Lung (tissue), 12 donors: Measurements from ENCODE around the gene FBXO17. TPM values are rescaled to one million over a fixed set of nuclear protein-coding genes. Genes with fewer than 3 reads are reported as not detected.
A peak's percentile ranks its signal among the peaks of the same experiment; 100 is the strongest.
"Not testable (repeated sequence)": the region's sequence is repeated elsewhere in the genome, so short reads cannot be mapped to it uniquely, and the experiment has no call there.

Source experiments
- ATAC-seq: fragments of 200-7000 bp; cut with Tn5 transposase; one replicate; pipeline ENCODE4 v1.9.1; 2020; ENCODE audit warnings: moderate number of reproducible peaks; ENCODE audit not compliant: insufficient read depth, low FRiP score
- DNase-seq, 3 donors: peaks; one replicate each; pipeline ENCODE4 v3.0.0-alpha.2; 2013 to 2017
- H3K27ac ChIP-seq, 2 donors: one replicate each; pipeline ENCODE4 v1.5.1; 2013; ENCODE audit warnings: mild to moderate bottlenecking in 2 of 2, moderate library complexity in 2 of 2, control low read depth in 1 of 2, inconsistent platforms in 1 of 2, low read depth in 1 of 2, low read length in 1 of 2
- H3K27me3 ChIP-seq, 3 donors: one replicate each; pipeline ENCODE4 v1.5.1; 2013; ENCODE audit warnings: low read length in 2 of 3; ENCODE audit not compliant: control insufficient read depth in 3 of 3, insufficient read depth in 3 of 3
- H3K36me3 ChIP-seq, 4 donors: one replicate each; pipeline ENCODE4 v1.5.1; 2013; ENCODE audit warnings: low read length in 4 of 4, mild to moderate bottlenecking in 1 of 4, moderate library complexity in 1 of 4; ENCODE audit not compliant: control insufficient read depth in 4 of 4, insufficient read depth in 4 of 4
- H3K4me1 ChIP-seq, 5 donors: one replicate each; pipeline ENCODE4 v1.5.1; 2013; ENCODE audit warnings: low read length in 5 of 5, mild to moderate bottlenecking in 2 of 5, moderate library complexity in 1 of 5; ENCODE audit not compliant: control insufficient read depth in 5 of 5, insufficient read depth in 5 of 5
- H3K4me3 ChIP-seq: one replicate; pipeline ENCODE4 v1.5.1; 2013; ENCODE audit warnings: mild to moderate bottlenecking, control low read depth, moderate library complexity
- H3K9ac ChIP-seq, 2 donors: one replicate each; pipeline ENCODE4 v1.5.1; 2013; ENCODE audit warnings: low read length in 2 of 2, control low read depth in 1 of 2; ENCODE audit not compliant: insufficient read depth in 1 of 2
- H3K9me3 ChIP-seq, 4 donors: one replicate each; pipeline ENCODE4 v1.5.1; 2013; ENCODE audit warnings: low read length in 3 of 4, mild to moderate bottlenecking in 1 of 4, moderate library complexity in 1 of 4; ENCODE audit not compliant: control insufficient read depth in 4 of 4, insufficient read depth in 3 of 4
- WGBS, 2 donors: extraction: QIAGEN DNeasy Blood & Tissue Kit; methylation state at CpG; one replicate each; pipeline ENCODE4 v1.1.7; 2013; 5-methylcytosine and 5-hydroxymethylcytosine counted together
- polyA plus RNA-seq, 2 donors: library from polyadenylated mRNA; stranded (reverse); fragments of 200-250 nt; gene quantifications; one replicate each; pipeline ENCODE4 v1.2.1, GENCODE V29; 2013
- total RNA-seq, 2 donors: library from RNA; depleted of rRNA in 1 of 2; stranded (reverse); fragments of >200 nt in 1 of 2; gene quantifications; one replicate each; pipeline ENCODE4 v1.2.1, GENCODE V29; 2014 to 2021
- TF ChIP-seq, protein P1 (sequence below): IDR thresholded peaks from 2 replicates; pipeline ENCODE4 v1.5.1; 2012; ENCODE audit warnings: mild to moderate bottlenecking; ENCODE audit errors: control extremely low read depth, extremely low read depth
- donor health status: control.
- donor health status: control.
- donor health status: Bipolar disorder and iron deficiency.
- donor health status: healthy.
- donor health status: DM: yes; HTN: yes; CAD: no.

The FBXO17 gene
- total and polyA plus RNA-seq, 4 donors: 5.1 to 18.8 (median 8.9) TPM

GRCh38 chr19:39003188-39003587 is 27.6 kb upstream of the FBXO17 start:
- Histone ChIP-seq H3K36me3 (no peaks in the 10 kb centered on the region), H3K4me3 (no peak overlapping the region), H3K27ac (no peak overlapping the region), H3K9me3 (no peaks in the 10 kb centered on the region), H3K9ac (no peak overlapping the region), H3K27me3 (no peaks in the 10 kb centered on the region), H3K4me1 (peaks cover 0 to 8% (median 0%) of the 10 kb centered on the region in 5 donors)
- ATAC-seq: no peak
- WGBS, 2 donors: 82 to 90% methylated on average over 4 of the region's 4 CpGs
- TF ChIP-seq, protein P1, sequence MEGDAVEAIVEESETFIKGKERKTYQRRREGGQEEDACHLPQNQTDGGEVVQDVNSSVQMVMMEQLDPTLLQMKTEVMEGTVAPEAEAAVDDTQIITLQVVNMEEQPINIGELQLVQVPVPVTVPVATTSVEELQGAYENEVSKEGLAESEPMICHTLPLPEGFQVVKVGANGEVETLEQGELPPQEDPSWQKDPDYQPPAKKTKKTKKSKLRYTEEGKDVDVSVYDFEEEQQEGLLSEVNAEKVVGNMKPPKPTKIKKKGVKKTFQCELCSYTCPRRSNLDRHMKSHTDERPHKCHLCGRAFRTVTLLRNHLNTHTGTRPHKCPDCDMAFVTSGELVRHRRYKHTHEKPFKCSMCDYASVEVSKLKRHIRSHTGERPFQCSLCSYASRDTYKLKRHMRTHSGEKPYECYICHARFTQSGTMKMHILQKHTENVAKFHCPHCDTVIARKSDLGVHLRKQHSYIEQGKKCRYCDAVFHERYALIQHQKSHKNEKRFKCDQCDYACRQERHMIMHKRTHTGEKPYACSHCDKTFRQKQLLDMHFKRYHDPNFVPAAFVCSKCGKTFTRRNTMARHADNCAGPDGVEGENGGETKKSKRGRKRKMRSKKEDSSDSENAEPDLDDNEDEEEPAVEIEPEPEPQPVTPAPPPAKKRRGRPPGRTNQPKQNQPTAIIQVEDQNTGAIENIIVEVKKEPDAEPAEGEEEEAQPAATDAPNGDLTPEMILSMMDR: no peak
- DNase-seq: no peak

DNA sequence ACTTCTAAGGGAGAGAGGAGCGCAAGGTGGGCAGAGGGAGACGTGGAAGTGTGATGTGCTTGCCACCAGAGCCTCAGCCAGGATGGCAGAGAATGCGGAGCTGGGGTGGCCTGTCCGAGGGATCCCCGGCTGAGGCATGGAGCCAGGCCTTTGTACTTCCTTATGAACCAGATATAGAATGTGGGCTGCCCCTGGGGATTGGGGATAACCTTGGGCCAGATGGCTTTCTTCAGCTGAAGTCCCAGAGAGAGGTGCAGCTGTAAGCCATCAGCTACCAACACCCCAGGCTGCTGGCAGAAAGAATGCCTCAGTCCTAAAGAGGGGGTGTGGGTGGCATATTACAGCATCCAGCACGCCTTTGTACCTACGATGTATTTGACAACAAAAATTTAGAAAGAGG is 25.5 kb upstream of the FBXO17 start:
- DNase-seq: peak; percentile 59 to 66 (median 61)
- TF ChIP-seq, protein P1: no peak
- no peak for ATAC-seq
- H3K27ac ChIP-seq: no peak overlapping the region
- 70 to 81% methylated on average over 7 of the region's 7 CpGs for WGBS, 2 donors
- H3K4me3 ChIP-seq: no peak overlapping the region
- no peaks in the 10 kb centered on the region for H3K36me3 ChIP-seq
- no peak overlapping the region for H3K9ac ChIP-seq
- no peaks in the 10 kb centered on the region for H3K27me3 ChIP-seq
- peaks cover 0 to 2% (median 0%) of the 10 kb centered on the region in 4 donors for H3K9me3 ChIP-seq
- H3K4me1 ChIP-seq: peaks cover 0 to 8% (median 0%) of the 10 kb centered on the region in 5 donors

DNA sequence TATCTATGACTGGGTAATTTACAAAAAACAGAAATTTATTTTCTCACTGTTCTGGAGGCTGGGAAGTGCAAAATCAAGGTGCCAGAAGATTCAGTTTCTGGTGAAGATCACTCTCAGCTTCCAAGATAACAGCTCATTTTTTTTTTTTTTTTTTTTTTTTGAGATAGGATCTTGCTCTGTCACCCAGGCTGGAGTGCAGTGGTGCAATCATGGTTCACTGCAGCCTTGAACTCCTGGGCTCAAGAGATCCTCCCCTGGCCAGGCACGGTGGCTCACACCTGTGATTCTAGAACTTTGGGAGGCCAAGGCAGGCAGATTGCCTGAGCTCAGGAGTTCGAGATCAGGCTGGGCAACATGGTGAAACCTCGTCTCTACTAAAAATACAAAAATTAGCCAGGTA is 22.0 kb upstream of the FBXO17 start:
- not testable (repeated sequence) for ATAC-seq, H3K27me3 ChIP-seq
- 88 to 93% methylated on average over 3 of the region's 3 CpGs for WGBS, 2 donors

GRCh38 chr19:38993271-38993670 is 17.7 kb upstream of the FBXO17 start:
- peaks cover 0 to 2% (median 0%) of the 10 kb centered on the region in 4 donors for H3K9me3 ChIP-seq
- no peaks in the 10 kb centered on the region for H3K27me3 ChIP-seq
- H3K9ac ChIP-seq: no peak overlapping the region
- ATAC-seq (no peak), DNase-seq (no peak)
- 33 to 49% methylated on average over 3 of the region's 3 CpGs for whole genome bisulfite sequencing, 2 donors
- no peak overlapping the region for H3K27ac ChIP-seq
- H3K36me3 ChIP-seq: no peaks in the 10 kb centered on the region
- peaks cover 0 to 6% (median 4%) of the 10 kb centered on the region in 5 donors for H3K4me1 ChIP-seq
- TF ChIP-seq, protein P1: no peak
- no peak overlapping the region for H3K4me3 ChIP-seq

More for the DNA sequence above, 22.0 kb upstream of the FBXO17 start:
- not testable (repeated sequence) for H3K36me3 ChIP-seq, H3K9me3 ChIP-seq, H3K27ac ChIP-seq, DNase-seq, H3K9ac ChIP-seq, H3K4me3 ChIP-seq, H3K4me1 ChIP-seq
